MM.1S (cell line): ENCODE data around the gene RNF150.

Experiments used
- DNase-seq: peaks from one replicate; pipeline ENCODE4 v3.0.0-alpha.2; 2015
- H2AFZ ChIP-seq: fragments of 300-600 bp; sonication (generic); 2 replicates; pipeline ENCODE4 v1.6.0; 2016; ENCODE audit warnings: antibody characterized with exemption, low read length
- H3F3A ChIP-seq: fragments of 300-600 bp; sonication (generic); 2 replicates; pipeline ENCODE4 v1.6.1; 2016; ENCODE audit warnings: mild to moderate bottlenecking, antibody characterized with exemption, low read length, moderate library complexity, mixed read lengths; ENCODE audit not compliant: insufficient read depth
- H3K27ac ChIP-seq: fragments of 300-600 bp; sonication (generic); 2 replicates; pipeline ENCODE4 v1.5.1; 2016; ENCODE audit warnings: mild to moderate bottlenecking, low read length
- H3K27me3 ChIP-seq: fragments of 300-600 bp; sonication (generic); replicated peaks from 2 replicates; pipeline ENCODE4 v1.6.0; 2016; ENCODE audit warnings: low read length; ENCODE audit not compliant: insufficient read depth
- H3K36me3 ChIP-seq: fragments of 300-600 bp; sonication (generic); replicated peaks from 2 replicates; pipeline ENCODE4 v1.6.1; 2016; ENCODE audit warnings: mild to moderate bottlenecking, low read length, mixed read lengths; ENCODE audit not compliant: insufficient read depth
- H3K4me1 ChIP-seq: fragments of 300-600 bp; sonication (generic); 2 replicates; pipeline ENCODE4 v1.6.1; 2016; ENCODE audit warnings: low read length, mixed read lengths
- H3K4me2 ChIP-seq: fragments of 300-600 bp; sonication (generic); 2 replicates; pipeline ENCODE4 v1.6.0; 2016; ENCODE audit warnings: low read depth, low read length
- H3K4me3 ChIP-seq: fragments of 300-600 bp; sonication (generic); 2 replicates; pipeline ENCODE4 v1.5.1; 2016; ENCODE audit warnings: low read length, mixed read lengths
- H3K79me2 ChIP-seq: fragments of 300-600 bp; sonication (generic); 2 replicates; pipeline ENCODE4 v1.6.1; 2016; ENCODE audit warnings: mixed run types, low read length, mixed read lengths
- H3K9ac ChIP-seq: fragments of 300-600 bp; sonication (generic); 2 replicates; pipeline ENCODE4 v1.6.1; 2016; ENCODE audit warnings: low read length, mixed read lengths
- H3K9me2 ChIP-seq: fragments of 300-600 bp; sonication (generic); replicated peaks from 2 replicates; pipeline ENCODE4 v1.6.1; 2016; ENCODE audit warnings: mild to moderate bottlenecking, low read length, mixed read lengths; ENCODE audit not compliant: insufficient read depth
- H3K9me3 ChIP-seq: fragments of 300-600 bp; sonication (generic); replicated peaks from 2 replicates; pipeline ENCODE4 v1.6.1; 2016; ENCODE audit warnings: mild to moderate bottlenecking, low read length, mixed read lengths; ENCODE audit not compliant: insufficient read depth
- H4K20me1 ChIP-seq: fragments of 300-600 bp; sonication (generic); 2 replicates; pipeline ENCODE4 v1.6.1; 2016; ENCODE audit warnings: mild to moderate bottlenecking, low read length, moderate library complexity, mixed read lengths; ENCODE audit not compliant: insufficient read depth
- CTCF ChIP-seq: fragments of 300-600 bp; sonication (generic); IDR thresholded peaks from 2 replicates; pipeline ENCODE4 v1.5.1; 2016; ENCODE audit warnings: antibody characterized with exemption, low read length, mixed read lengths
- EZH2 ChIP-seq: fragments of 300-600 bp; sonication (generic); optimal IDR thresholded peaks from 2 replicates; pipeline ENCODE3; 2017; ENCODE audit warnings: low read depth, mild to moderate bottlenecking, antibody characterized with exemption, low read length, mixed read lengths
- EZH2phosphoT487 ChIP-seq: fragments of 300-600 bp; sonication (generic); IDR thresholded peaks from 2 replicates; pipeline ENCODE4 v1.6.1; 2018; ENCODE audit warnings: antibody characterized with exemption, low read length

The RNF150 gene

GRCh38 chr4:140887467-140887866 is 245.8 kb downstream of the RNF150 start:
- no peak for DNase-seq
- TF ChIP-seq EZH2 = no peak
- no peak for TF ChIP-seq EZH2phosphoT487
- TF ChIP-seq CTCF = no peak
- no peak overlapping the region for H3K4me2 ChIP-seq
- no peaks in the 10 kb centered on the region for H3K27me3 ChIP-seq
- H3F3A ChIP-seq = no peaks in the 10 kb centered on the region
- H3K9ac ChIP-seq = no peak overlapping the region
- H4K20me1 ChIP-seq = no peaks in the 10 kb centered on the region
- H3K36me3 ChIP-seq = no peaks in the 10 kb centered on the region
- H3K79me2 ChIP-seq = no peaks in the 10 kb centered on the region
- H2AFZ ChIP-seq = no peak overlapping the region
- no peaks in the 10 kb centered on the region for H3K4me1 ChIP-seq
- H3K9me2 ChIP-seq = no peaks in the 10 kb centered on the region
- no peaks in the 10 kb centered on the region for H3K9me3 ChIP-seq
- no peak overlapping the region for H3K27ac ChIP-seq
- H3K4me3 ChIP-seq = no peak overlapping the region

GRCh38 chr4:140884431-140885058 is 248.7 kb downstream of the RNF150 start:
- H3K9me3 ChIP-seq = no peaks in the 10 kb centered on the region
- H3F3A ChIP-seq = no peaks in the 10 kb centered on the region
- H3K9ac ChIP-seq = no peak overlapping the region
- no peaks in the 10 kb centered on the region for H3K36me3 ChIP-seq
- no peaks in the 10 kb centered on the region for H3K4me1 ChIP-seq
- H3K27me3 ChIP-seq = no peaks in the 10 kb centered on the region
- no peak overlapping the region for H2AFZ ChIP-seq
- no peak overlapping the region for H3K4me3 ChIP-seq
- TF ChIP-seq EZH2 (no peak), CTCF (peak; percentile 89)
- peak; percentile 78 for DNase-seq
- no peaks in the 10 kb centered on the region for H3K9me2 ChIP-seq
- H3K4me2 ChIP-seq = no peak overlapping the region
- H3K27ac ChIP-seq = no peak overlapping the region
- no peaks in the 10 kb centered on the region for H4K20me1 ChIP-seq
- H3K79me2 ChIP-seq = no peaks in the 10 kb centered on the region

GRCh38 chr4:140877781-140878180 is 255.5 kb downstream of the RNF150 start:
- no peak overlapping the region for H3K9ac ChIP-seq
- no peak for DNase-seq
- H3K4me1 ChIP-seq = no peaks in the 10 kb centered on the region
- no peaks in the 10 kb centered on the region for H3K27me3 ChIP-seq
- no peaks in the 10 kb centered on the region for H3F3A ChIP-seq
- no peaks in the 10 kb centered on the region for H4K20me1 ChIP-seq
- no peaks in the 10 kb centered on the region for H3K36me3 ChIP-seq
- no peaks in the 10 kb centered on the region for H3K9me3 ChIP-seq
- H3K4me2 ChIP-seq = no peak overlapping the region
- H3K27ac ChIP-seq = no peak overlapping the region
- H3K79me2 ChIP-seq = no peaks in the 10 kb centered on the region
- TF ChIP-seq EZH2 (no peak), EZH2phosphoT487 (no peak), CTCF (no peak)
- H3K4me3 ChIP-seq = no peak overlapping the region
- no peaks in the 10 kb centered on the region for H3K9me2 ChIP-seq
- no peak overlapping the region for H2AFZ ChIP-seq
